GM18870 (cell line): ENCODE data around the gene BAG5.

ENCODE experiments used
- ATAC-seq: cut with Tn5 transposase; IDR thresholded peaks from one replicate; pipeline ENCODE4 v1.9.1; 2021; ENCODE audit warnings: moderate library complexity; ENCODE audit not compliant: unreplicated experiment

Gene BAG5

DNA sequence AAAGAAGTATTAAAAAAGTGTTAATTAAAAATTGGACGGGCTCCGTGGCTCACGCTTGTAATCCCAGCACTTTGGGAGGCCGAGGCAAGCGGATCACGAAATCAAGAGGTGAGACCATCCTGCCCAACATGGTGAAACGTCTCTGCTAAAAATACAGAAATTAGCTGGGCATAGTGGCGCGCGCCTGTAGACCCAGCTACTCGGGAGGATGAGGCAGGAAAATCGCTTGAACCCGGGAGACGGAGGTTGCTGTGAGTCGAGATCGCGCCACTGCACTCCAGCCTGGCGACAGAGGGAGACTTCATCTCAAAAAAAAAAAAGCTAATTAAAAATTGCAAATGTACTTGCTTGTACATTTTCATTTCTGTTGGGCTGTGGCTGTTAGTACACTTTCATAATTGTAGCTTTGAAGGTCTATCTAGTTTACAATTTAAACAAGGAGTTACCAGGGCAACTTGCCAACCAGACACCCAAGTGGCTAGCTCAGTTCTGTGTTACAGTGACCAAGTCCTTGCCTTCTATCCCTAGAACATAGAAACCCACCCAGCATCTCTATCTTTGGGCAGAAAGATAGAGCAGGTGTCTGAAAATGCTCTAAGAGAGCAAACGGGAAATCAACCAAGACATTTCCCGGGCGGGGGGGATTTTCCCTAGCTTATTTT lies 1.5 kb upstream of the BAG5 start:
- no peak for ATAC-seq

DNA sequence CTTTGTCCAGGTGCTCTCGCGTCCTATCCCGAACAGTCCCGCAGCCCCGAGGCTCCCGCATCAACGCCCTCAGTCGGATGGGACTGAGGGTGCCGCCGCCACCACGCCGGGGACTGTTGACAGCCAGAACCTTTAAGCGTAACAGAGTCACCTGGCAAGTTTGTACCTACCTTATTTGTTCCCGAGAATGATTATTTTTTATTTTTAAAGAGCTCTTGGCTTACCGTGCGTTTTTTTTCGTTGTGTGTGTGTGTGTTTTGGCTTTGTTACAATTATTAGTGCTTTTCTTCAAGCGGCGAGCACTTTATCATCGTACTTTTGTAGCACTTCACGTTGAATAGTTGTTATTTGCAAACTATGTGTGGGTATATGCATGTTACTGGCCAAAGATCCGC lies 766 bp upstream of the BAG5 start:
- ATAC-seq, result no peak

DNA sequence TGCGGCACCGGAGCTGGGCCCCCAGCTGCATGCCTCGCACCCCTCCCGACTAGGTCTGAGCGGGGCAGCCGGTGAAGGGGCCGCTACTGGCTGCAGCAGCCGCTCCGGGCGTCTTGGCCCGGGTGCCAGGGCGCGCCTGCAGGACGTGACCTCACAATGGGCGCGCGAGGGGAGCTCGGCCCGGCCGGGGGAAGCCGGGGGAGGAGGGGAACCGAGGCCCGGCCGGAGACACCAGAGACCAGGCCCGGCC lies 353 bp downstream of the BAG5 start:
- ATAC-seq, result no peak

DNA sequence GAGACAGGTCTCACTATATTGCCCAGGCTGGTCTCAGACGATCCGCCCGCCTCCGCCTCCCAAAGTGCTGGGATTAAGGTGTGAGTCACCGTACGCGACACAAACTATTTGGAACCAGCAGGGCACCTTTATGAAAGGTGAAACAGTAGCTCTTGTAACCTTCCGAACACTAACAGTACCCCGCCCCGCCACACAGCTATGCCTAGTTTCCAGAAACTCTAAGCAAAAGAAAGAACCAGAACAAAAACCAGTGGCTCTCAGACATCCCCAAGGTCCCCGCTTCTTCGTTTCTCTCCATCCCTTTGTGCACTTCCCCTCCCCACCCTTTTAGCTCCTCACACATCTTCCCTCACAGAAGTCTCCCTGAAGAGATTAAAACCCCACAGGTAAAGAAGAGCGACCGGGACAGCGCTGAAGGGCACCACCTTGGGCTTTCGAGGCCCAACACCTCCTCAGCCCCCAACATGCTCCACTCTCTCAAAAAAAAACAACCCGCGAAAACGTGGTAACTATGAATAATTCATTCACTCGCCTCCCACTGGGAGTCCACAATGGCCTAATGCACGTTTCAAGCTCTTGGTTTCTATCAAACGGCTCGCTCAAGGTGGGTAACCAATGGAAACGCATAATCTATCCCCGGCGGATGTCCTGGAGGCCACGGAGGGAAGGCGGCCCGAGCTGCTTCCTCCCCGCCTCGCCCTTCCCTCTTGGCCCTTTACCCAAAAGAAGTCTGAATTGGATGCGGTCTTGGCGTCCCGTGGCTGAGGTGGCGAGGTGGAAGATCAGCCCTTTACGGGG lies 877 bp downstream of the BAG5 start:
- ATAC-seq, result no peak

DNA sequence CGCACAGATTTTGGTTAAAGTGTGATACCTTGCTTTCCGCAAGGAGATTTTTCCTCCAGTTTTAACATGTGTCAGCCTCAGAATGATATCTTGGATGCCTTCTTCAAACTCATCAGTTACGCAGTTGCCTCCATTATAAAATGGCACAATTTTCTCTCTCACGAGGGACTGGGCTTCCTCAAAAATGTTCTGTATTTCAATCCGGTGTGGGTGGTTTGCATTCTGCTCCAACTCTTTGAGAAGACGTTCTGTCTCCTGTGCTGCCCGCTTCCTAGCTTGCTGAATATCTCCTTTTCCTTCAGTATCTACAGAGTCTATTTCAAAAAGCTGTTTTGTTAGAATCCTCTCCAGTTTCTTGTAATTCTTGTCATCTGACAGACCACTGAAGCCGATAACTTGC lies 1.8 kb downstream of the BAG5 start:
- no peak for ATAC-seq

DNA sequence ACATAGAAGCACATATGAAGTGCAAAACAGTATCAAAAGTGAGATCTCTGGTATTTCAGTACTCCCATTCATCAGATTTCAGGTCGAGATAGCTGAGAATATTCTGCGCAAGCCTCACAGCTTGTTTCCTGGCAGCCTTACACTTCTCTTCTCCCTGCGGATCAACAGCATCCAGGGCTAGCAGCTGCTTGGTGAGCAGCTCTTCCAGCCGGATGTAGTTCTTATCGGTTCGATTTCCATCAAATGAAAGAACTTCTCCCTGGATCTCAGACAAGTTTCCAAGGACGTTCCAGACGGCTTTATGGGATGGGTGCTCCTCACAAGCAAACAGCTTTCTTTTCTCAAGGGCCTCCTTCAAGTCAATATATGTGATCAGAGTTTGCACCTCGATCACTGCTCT lies 2.7 kb downstream of the BAG5 start:
- ATAC-seq, result no peak

DNA sequence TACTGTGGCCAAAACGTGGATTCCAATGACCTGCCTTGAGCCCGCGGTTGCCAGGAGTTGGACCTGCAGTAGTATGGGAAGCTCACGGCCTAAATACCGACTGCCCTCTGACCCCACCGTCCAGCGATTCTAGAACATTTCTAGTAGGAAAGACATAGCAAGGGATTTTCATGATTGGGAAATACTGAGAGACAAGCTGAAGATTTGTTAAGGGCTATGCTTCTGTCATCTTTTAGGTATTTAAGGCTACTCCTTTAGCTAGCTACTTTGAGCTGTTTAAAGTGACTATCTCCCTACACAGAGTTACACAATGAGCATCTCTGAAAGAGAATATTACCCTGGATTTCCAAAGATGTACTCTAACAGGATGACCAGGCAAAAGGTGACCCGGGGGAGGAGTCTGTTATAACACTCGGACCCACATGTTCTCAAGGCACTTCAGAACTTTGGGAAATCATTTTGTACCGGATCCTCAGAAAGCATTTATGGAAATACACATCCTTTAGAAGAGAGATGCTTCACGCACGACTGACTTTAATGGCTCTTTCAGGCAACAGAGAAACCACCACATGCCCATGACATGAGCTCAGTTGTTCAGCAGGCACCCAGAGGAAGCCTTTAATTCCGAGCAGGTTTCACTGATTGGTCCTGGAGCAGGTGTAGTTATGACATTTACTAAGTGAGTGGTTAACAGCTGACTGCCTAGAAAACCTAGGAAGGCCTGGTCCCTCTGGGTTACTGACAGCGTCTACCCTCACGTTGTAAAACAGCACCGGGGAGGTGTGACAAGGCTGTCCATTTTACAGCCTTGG lies 4.2 kb downstream of the BAG5 start:
- no peak for ATAC-seq

DNA sequence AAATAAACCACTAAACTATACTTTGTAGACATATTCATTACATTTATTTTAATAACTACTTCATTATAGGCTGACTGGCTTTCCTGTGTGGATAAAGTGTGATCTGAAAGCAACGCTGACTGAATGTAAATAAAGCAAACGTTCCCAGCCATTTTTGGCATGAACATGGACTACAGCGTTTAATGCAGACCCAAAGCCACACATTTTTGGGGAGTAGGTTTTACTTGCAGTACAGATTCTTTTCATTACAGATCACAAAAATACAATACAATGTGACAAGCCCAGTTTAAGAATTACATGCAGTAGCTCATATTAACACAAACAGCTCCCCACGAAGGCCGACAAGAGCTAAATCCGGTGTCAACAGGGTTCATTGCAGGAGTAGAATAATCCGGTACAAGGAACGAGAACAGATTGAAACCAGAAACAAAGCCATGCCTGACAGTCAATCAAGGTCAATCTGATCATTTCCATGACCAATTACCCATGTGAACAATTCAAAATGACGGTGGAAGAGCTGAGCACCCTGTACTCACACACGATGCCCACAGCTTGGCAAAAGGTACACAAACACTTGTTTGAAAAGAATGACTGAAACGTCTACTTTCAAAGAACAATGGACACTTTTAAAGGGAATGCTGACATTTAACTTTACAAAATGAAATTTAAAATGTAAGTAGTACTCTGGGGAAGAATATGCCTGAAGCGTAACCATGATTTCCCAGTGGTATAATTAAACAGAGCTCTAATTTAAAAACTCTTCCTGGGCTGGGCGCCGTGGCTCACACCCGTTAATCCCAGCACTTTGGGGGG lies 5.3 kb downstream of the BAG5 start:
- no peak for ATAC-seq

DNA sequence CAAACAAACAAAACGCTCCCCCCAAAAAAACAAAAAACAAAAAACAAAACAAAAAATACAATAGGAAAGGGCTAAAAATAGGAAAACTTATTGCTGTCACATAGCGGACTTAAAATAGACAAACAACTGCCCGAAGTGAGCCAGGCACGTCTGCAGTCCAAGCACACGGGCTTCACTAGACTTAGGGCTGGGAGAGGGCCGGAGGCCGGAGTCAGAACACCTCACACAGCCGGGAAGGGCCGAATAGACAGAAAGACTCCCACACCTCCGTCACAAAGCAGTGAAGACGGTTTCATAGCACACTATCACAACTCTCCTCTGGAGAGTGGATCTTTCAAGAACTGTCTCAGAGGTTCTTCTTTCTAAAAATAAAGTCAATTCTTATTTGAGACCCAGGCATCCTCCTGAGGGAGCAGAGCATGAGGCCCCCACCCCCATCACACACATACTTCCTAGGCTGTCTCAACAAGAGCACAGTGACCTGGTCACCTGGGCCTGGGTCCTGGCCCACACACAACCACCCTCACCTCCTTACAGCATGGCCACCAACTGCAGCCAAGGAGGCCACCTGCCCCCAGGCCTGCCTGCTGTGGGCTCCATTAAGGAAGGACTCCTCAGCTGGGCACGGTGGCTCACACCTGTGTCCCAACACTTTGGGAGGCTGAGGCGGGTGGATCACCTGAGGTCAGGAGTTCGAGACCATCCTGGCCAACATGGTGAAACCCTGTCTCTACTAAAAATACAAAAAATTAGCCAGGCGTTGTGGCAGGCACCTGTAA lies 6.7 kb downstream of the BAG5 start:
- no peak for ATAC-seq

DNA sequence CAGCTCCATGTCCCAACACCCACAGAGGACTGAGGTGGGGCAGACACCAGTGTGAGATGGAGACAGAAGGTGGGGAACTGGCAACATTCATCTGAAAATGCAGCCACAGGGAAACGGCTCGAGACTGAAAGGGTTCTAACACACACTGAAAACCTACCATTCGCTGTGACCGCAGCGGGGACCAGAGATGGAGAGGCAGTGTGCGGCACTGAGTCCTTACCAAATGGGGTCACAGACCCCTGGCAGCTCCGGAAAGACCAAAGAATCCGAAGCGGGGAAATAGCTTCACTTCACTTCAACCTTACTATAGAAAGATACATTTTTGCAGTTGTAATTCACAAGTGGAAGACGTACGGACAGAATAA lies 9.6 kb downstream of the BAG5 start:
- no peak for ATAC-seq

DNA sequence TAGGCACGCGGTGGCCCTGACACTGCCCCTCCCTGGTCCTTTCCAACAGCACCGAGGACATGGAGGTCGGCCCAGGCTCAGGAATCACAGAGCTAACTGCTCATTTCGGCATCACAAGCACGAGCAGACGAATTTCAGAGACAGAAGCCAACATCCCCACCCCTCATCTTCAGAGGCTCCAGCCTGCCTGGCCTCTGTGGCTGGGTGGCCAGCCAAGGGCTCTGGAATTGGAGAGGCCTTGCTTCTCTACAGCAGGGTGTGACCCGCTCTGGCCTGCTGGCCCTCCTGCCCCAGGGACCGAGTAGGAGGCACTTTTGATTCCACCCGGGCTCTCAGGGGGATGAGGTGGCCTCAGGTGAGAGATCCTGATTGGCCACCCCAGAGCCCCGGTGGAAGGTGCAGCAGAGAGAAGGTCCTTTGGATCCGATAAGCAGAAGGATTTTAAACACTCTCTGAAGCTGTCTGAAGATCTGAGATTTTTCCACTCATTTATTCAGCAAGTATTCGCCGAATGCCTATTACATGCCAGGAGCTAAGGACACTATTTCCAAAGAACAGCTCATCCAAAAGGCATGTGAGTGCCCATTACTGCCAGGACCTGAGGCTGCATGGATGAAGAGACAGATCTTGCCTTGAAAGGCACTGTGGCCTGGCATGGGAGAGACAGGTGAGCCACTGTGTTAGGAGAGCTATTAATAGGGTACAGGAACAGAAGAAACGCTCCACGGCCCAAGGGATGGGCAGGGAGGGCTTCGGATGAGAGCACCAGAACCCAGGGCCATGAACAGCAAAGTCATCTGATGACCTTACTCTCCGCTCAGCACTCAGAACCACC lies 10.2 kb downstream of the BAG5 start:
- no peak for ATAC-seq

DNA sequence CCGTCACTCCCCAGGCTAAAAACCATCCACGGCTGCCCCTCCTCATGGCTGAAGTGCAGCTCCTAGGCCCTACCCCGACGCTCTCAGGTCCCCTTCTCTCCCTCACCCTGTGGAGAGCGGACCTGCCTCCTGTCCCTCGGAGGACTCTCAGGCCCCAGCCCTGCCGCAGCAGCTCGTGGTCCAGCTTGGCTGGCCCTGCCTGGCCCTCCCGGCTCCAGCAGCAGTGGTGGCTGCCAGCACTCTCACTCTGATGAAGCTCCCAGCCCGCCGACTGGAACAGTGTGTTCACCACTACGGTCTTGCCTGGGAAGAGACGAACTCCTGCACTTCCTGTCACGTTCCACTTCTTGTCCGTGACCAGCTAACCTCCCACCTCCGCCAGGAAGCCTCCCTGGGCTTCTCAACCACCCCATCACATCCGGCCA lies 11.1 kb downstream of the BAG5 start:
- ATAC-seq, result no peak

DNA sequence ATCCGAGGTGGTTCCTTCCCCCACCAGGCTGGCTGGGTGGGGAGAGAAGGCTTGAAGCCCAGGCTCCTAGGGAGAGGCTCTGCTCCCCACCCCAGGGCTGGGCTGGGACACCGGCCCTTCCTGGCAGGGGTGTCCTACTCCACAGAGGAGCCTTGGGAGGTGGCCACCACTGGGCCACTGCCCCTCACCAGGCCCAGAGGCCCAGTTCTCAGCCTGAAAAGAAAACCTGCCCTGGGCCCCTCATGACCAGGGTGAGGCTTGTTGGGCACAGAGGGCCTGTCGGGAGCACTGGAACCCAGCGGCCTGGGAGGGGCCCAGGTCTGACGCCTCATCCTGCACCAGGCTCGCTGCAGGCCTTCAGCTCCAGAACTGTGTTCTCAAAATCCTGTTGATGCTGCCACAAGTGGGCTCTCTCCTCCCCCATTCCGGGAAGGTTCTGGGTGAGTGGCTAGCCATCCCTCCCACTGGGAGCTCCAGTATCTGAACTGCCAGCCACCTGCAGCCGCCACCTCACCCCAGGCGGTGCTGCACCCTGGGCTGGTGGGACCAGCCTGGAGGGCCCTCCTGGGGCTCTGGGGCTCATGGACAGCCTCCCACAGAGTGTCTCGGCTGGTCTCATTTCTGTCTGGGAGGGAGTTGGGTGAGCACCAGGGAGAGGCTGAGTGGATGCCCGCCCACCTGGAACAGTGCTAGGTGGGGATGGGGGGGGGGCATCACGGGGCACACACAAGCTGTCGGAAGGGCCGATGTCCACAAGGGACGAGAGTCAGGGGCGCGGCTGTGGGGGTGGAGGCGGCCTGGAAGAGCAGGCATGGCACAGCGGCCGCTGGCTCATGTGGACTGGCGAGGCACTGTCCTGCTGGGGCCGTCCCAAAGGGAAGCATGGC lies 11.8 kb downstream of the BAG5 start:
- no peak for ATAC-seq

DNA sequence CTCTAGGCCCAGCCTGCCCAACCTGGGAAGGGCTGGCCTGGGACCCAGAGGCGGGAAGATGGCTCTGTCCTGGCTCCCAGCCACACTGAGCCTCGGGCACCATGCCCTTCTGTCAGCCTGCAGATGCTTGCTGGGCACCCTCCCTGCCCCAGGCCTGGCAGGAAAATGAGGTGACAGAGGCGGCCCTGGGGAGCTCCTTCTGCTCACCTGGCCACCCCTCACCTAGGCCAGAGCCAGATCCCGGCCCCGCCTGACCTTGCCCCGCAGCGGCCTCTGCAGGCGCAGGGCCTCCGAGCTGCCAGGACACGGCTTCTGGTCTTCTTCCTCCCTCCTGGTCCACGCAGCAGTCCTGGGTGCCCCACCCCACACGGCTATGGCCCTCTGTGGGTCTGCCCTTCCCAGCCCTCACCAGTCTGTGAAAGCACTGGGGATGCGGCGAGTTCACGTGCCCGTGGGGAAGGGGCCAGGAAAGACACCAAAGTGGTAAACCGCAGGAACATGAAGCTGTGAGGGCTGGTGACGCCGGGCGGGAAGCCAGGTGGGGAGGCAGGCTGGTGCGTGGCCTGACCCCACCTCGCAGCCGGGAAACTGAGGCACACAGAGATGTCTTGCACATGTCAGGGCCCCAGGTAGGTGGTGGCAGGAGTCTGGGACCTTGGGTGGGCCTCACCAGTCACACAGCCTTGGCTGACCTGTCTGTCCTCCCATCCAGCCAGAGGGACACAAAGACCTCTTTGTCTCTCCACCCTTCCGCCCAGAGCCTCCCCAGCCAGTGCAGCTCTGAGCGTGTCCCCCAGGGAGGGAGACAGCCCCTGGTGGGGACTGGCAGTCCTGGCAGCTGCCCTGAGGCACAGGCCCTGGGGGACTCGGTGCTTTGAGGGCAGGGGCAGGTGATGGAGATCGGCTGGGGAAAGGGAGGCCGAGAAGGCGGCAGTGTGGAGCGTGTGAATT lies 12.8 kb downstream of the BAG5 start:
- ATAC-seq, result no peak

DNA sequence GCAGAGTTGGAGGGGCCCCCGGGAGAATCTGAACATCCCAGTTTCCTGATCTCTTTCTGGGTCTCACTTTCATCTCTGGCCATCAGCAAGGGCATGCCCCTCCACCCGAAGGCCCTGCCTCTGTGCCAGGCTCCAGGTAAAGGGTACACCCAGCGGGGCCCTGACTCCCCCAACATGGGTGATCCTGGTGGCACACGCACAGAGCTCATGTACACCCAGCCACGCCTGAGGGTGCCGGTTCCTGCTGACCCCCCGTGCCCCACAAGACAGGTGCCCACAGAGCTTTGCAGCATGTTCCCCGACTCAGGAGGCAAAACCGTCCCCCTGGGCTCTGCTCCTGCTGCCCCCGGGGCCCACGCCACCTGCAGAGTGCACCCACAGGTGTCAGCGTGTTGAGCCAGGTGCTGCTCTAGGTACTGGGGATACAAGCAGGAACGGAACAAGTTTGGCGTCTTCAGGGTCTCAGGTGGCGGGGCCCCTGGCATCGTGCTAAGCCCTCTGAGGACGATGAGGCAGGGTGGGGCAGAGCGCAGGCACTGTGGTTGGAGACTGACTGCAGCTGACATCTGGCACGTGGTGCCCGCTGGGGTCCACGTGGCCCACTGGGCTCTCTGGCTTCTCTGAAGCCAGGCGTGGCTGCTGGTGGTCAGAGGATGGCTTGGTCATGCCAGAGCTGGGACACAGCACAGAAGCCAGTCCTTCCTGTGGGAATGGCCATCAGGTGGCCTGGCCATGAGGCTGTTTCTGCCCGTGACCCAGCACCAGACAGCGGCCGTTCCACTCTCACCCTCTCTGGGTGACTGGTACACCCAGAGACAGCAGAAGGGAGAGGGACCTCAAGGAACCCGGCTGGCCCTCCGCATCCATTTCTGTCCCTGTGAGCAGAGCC lies 13.8 kb downstream of the BAG5 start:
- ATAC-seq, result no peak

DNA sequence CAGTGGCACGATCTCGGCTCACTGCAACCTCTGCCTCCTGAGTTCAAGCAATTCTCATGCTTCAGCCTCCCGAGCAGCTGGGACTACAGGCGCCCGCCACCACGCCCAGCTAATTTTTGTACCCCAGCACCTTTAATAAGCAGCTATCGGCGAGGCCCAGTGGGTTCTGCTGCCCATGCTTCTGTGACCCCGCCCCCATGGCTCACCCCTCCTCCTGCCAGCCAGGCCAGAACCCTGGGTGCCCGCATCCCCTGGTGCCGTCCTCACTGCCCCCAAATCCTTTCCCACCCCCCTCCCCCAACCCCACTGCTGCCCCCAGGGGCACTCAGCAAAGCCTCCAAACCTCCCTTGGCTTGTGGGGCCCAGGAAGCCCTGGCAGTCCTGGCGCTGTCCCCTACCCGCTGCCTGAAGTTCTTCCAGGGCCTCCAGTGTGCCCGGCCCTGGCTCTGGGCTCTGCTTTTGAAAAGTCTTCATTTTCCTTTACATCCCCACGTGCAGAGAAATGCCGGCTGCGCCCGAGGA lies 14.5 kb downstream of the BAG5 start:
- no peak for ATAC-seq
